HepG2 (cell line): ENCODE measurements around the gene GFAP. TPM values are rescaled to one million over a fixed set of nuclear protein-coding genes. Genes with fewer than 3 reads are reported as not detected.

Source experiments
- ARID3A ChIP-seq: IDR thresholded peaks from 2 replicates; pipeline ENCODE4 v1.6.1; 2012; ENCODE audit warnings: low read depth, low read length, improper control_type of control experiment
- KLF15 ChIP-seq: sonication (generic); formaldehyde crosslinking; IDR thresholded peaks from 2 replicates; pipeline ENCODE4 v1.8.1; 2023; ENCODE audit warnings: borderline replicate concordance, mild to moderate bottlenecking, inconsistent platforms, missing genetic modification reagents, mixed read lengths
- NBN ChIP-seq: fragments of 450-650 bp; conservative IDR thresholded peaks from 2 replicates; pipeline ENCODE4 v1.6.1; 2017
- RARA ChIP-seq: IDR thresholded peaks from 2 replicates; pipeline ENCODE4 v1.6.1; 2016; ENCODE audit warnings: missing genetic modification reagents, missing compliant biosample characterization
- SIX1 ChIP-seq: sonication (generic); formaldehyde crosslinking; IDR thresholded peaks from 2 replicates; pipeline ENCODE4 v1.4.0; 2020; ENCODE audit warnings: missing genetic modification reagents, borderline replicate concordance
- SPEN ChIP-seq: sonication (generic); formaldehyde crosslinking; IDR thresholded peaks from 2 replicates; pipeline ENCODE4 v1.5.1; 2020; ENCODE audit warnings: low read depth, mild to moderate bottlenecking, missing genetic modification reagents
- ZIK1 ChIP-seq: sonication (generic); formaldehyde crosslinking; IDR thresholded peaks from 2 replicates; pipeline ENCODE4 v1.5.0; 2020; ENCODE audit warnings: mild to moderate bottlenecking, low read depth, missing genetic modification reagents, borderline replicate concordance
- ZNF546 ChIP-seq: sonication (generic); formaldehyde crosslinking; conservative IDR thresholded peaks from 2 replicates; pipeline ENCODE4 v1.8.1; 2023; ENCODE audit warnings: mild to moderate bottlenecking, missing genetic modification reagents
- ZNF552 ChIP-seq: sonication (generic); formaldehyde crosslinking; IDR thresholded peaks from 2 replicates; pipeline ENCODE4 v1.9.0; 2022; ENCODE audit warnings: missing genetic modification reagents, mild to moderate bottlenecking, borderline replicate concordance
- ZNF75D ChIP-seq: sonication (generic); formaldehyde crosslinking; IDR thresholded peaks from 2 replicates; pipeline ENCODE4 v1.8.1; 2023; ENCODE audit warnings: missing genetic modification reagents, mild to moderate bottlenecking, borderline replicate concordance
- ZSCAN20 ChIP-seq: sonication (generic); formaldehyde crosslinking; IDR thresholded peaks from 2 replicates; pipeline ENCODE4 v1.4.0; 2020; ENCODE audit warnings: missing genetic modification reagents, mild to moderate bottlenecking, borderline replicate concordance
- ZXDC ChIP-seq: sonication (generic); formaldehyde crosslinking; IDR thresholded peaks from 2 replicates; pipeline ENCODE4 v1.5.0; 2020; ENCODE audit warnings: mild to moderate bottlenecking, missing genetic modification reagents
- polyA plus RNA-seq, 8 experiments: library from polyadenylated mRNA; depleted of rRNA in 3 of 8; stranded (reverse) in 7 of 8; unstranded in 1 of 8; fragments of >200 nt; fragmentation: Illumina TruSeq in 4 of 8; extraction: Trizol in 4 of 8; gene quantifications; 2 replicates each; pipeline versions ENCODE4 v1.2.1 to v1.2.3, GENCODE V29; 2011 to 2016; ENCODE audit warnings: low read depth in 4 of 8, missing spikeins in 1 of 8, mixed read lengths in 1 of 8; ENCODE audit not compliant: insufficient read depth in 1 of 8
- total RNA-seq, 5 experiments: library from RNA; depleted of rRNA; stranded (reverse); fragments of >200 nt; fragmentation: Illumina TruSeq; extraction: Trizol; gene quantifications; 2 replicates each; pipeline ENCODE4 v1.2.3, GENCODE V29; 2016; ENCODE audit warnings: low read depth in 1 of 5

The GFAP gene
- total and polyA plus RNA-seq, 2 of the 13 experiments (the other 11 are each of a cell fraction or from before 2014, with no cell fraction given): 0.11 to 0.29 TPM

- no peak for TF ChIP-seq KLF15
- TF ChIP-seq NBN: no peak
- no peak for TF ChIP-seq ZSCAN20 (CRISPR knock-in tag)
- no peak for TF ChIP-seq RARA (CRISPR knock-in tag)
- TF ChIP-seq ZIK1 (CRISPR knock-in tag): no peak
- TF ChIP-seq ZNF552 (CRISPR knock-in tag): no peak
- no peak for TF ChIP-seq ARID3A
- no peak for TF ChIP-seq SPEN (CRISPR knock-in tag)
- TF ChIP-seq SIX1 (CRISPR knock-in tag): no peak
- TF ChIP-seq ZNF75D (CRISPR knock-in tag): no peak
- TF ChIP-seq ZNF546 (CRISPR knock-in tag): no peak
- TF ChIP-seq ZXDC (CRISPR knock-in tag): no peak
Measured at GRCh38 chr17:44940317-44940716, 25.0 kb upstream of the GFAP start (continued).
